Stimulated activated CD8-positive, alpha-beta memory T cell treated with anti-CD3 and anti-CD28 coated beads, Interleukin-7, amount 100 ng/mL, for 1 hour (primary cell): ENCODE measurements around the gene ADK.

ENCODE experiments used
- DNase-seq, 2 donors: peaks; one replicate each; pipeline ENCODE4 v3.0.0-alpha.2; 2020; ENCODE audit warnings: low read depth in 2 of 2

Gene ADK

DNA sequence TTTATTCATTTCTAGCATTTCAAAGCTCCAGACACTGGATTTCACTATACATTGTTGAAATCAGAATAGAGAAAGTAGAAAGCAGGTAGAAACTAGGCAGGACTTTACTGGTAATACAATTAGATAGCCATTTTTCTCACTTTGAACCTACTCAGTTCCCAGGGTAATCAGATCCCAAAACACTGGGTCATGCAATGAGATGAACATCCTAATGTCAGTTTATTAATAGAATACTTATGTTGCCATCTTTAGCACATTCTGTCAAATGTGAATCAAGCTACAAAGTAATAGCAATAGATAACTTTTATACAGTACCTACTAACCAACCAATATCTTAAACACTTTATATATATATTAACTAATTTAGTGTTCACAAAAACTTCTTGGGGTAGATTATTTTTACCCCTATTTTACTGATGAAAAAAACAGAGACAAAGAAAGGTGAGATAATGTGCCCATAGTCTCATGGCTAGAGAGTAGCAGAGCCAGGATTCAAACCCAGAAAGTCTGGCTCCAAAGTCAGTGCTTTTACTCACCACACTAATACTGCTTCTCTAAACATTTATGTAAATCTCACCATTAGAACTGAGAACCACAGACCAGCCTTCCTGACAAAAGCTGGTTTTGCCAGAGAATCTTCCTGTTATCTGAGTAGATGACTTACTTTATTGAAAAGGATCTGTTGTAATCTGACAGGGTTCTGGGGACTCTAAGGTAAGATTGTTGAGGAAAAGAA is 521.6 kb downstream of the ADK start:
- DNase-seq = no peak

DNA sequence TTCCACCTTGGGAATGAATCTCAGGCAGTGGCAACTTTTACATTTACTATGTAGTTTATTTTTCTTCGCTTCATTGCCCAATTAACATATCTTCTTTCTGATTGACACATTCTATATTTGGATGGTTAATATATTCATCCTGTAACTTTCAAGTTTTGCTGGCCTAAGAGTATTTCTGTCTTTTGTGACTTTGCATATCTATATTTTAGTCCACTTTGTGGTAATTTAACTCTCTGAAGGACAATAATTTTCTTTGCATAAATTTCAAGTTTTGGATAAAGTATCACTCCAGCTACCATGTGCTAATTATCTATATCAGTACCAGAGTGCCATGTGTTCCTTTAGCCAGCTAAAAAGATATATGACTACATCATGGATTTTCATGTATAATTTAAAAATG is 523.9 kb downstream of the ADK start:
- DNase-seq = no peak

DNA sequence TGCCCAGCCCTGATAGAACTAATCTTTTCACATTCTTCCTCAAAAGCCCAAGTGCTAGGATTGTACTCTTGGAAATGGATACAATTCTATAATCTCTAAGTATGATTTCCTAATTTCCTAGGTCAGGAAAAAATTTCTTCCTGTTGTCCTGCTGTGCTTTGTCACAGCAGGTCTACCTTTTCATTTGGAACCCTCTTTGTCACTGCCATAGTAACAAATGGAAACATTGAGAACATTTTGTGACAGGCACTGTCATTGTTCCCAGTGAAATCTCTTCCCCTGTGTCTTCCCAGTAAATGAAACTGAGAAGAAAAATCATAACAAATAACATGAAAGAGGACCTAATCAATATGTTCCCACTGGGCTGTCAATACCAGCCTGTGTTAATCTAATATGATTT is 524.5 kb downstream of the ADK start:
- DNase-seq = no peak

DNA sequence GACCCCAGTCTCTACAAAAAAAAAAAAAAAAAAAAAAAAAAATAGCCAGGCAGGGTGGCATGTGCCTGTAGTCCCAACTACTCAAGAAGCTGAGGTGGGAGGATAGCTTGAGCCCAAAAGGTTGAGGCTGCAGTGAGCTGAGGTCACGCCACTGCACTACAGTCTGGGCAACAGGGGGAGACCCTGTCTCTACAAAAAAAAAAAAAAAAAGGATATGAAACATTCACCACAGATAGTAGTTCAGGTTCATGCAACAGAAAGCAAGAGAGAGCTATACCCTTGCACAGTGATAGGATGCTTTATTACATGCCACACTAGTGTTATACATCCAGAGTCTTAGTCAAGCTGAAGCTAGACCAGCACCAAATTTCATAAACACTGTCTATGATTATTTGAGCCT is 526.9 kb downstream of the ADK start:
- no peak for DNase-seq

GRCh38 chr10:74681917-74682627 is 531.1 kb downstream of the ADK start:
- no peak for DNase-seq

GRCh38 chr10:74683067-74683466 is 532.0 kb downstream of the ADK start:
- DNase-seq = no peak

- DNase-seq = no peak
Observed at GRCh38 chr10:74683621-74684364, 532.8 kb downstream of the ADK start.

DNA sequence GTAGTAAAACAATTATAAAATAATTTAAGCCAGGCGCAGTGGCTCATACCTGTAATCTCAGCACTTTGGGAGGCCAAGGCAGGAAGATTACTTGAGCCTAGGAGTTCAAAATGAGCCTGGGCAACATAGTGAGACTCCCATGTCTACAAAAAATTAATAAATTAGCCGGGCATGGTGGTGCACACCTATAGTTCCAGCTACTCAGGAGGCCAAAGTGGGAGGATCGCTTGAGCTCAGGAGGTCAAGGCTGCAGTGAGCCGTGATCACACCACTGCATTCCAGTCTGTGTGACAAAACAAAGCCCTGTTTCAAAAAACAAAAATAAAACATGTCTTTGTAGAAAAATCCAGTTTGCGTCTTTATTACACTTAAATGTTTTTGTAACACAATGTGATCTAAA is 533.4 kb downstream of the ADK start:
- no peak for DNase-seq

GRCh38 chr10:74685564-74685963 is 534.5 kb downstream of the ADK start:
- DNase-seq = no peak

GRCh38 chr10:74690393-74690792 is 539.4 kb downstream of the ADK start:
- no peak for DNase-seq

DNA sequence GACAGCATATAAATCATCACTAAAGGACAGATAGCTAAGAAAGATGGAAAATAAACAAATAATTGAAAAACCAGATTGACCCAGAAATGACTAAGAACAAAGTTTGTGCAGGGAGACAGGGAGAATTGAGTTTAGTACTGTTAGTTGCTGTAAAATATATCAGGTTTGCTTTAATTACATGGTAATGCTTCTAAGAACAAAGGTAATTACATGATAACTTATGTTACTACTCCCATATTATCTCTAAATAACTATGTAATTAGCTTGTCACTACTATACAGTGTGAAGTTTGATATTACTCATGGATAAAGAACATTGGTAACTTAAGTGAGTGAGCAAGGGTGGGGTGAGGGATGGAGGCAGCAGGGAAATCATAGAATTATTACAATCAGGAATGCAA is 540.1 kb downstream of the ADK start:
- DNase-seq = no peak

DNA sequence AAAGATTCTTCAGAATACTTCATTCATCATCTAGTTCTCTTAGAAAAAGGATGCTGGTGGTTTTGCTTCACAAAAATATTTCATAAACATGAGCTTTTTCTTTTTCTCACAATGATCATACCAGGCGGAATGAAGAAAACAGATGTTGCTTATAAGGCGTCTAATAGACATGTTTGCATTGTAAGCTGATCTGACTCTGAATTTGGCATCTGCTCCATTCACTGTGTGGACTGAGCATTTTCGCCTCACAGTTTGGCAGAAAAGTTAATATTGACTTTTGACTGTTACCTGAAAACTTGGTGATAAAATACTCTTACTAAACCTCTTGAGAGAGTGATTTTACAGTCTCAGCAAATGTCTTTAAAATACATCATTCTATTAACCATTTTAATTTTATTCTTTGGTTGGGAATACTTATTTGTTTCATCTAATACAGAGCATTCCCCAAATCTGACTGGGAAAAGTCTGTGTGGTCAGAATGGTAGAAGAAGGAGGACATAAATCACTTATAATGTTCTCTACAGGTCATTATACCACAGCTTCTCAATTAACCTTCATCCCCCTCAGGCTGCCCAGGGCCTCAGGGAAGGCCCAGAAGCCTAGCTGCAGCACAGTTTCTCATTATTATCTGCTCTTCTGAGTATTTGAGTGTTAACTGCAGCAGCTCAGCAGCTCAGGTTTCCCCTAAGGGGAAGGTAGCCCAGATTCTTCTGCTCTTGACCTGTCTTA is 553.8 kb downstream of the ADK start:
- no peak for DNase-seq

DNA sequence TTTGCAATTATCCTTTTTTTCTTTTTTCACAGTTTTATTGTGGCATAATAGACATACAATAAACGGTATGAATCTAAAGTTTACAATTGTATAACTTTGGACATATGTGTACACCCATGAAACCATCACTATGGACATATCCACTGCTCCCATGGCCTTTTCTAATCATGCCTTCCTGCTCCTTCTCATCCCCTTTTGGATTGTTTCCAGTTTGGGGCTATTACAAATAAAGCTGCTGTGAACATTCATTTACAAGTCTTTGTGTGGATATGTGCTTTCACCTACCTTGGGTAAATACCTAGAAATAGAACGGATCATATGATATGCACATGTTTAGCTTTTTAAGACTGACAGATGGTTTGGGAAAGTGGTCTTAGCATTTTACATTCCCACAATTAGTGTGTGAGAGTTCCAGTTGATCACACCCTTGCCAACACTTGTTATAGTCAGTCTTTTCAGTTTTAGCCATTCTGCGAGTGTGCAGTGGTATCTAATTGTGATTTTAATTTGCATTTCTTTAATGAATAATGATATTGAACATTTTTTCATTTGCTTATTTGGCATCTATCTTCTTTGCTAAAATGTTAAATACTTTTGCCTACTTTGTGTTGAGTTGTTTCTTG is 554.4 kb downstream of the ADK start:
- DNase-seq = no peak

- DNase-seq = no peak
Observed at GRCh38 chr10:74706966-74707365, 555.9 kb downstream of the ADK start.

DNA sequence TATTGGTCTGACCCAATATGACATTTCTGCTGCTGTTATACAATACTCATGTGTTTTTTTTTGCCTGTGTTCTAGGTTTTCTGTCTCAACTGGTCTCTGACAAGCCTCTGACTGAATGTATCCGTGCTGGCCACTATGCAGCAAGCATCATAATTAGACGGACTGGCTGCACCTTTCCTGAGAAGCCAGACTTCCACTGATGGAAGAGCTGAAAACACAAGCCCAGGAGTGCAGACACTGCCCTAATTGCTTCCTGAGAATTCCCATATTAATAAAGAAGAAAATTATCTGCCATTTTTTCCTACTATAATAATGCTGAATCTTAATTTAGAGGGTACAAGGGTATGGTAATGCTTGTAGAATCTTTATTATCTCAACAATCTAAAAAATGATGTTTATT is 557.2 kb downstream of the ADK start:
- no peak for DNase-seq

DNA sequence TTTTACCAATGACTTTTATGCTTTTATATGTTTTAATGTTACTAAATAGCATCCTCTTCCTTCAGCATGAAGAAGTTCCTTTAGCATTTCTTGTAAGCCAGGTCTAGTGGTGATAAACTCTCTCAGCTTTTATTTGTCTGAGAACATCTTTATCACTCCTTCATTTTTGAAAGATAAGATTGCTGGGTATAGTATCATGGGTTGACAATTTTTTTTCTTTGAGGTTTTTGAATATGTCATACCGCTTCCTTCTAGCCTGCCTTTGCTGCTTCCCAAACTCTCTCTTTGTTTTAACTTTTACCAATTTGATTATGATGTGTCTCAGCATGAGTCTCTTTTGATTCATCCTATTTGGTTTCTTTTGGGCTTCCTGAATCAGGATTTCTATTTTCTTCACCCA is 567.2 kb downstream of the ADK start:
- no peak for DNase-seq

- no peak for DNase-seq
Observed at GRCh38 chr10:74728225-74728624, 577.2 kb downstream of the ADK start.

DNA sequence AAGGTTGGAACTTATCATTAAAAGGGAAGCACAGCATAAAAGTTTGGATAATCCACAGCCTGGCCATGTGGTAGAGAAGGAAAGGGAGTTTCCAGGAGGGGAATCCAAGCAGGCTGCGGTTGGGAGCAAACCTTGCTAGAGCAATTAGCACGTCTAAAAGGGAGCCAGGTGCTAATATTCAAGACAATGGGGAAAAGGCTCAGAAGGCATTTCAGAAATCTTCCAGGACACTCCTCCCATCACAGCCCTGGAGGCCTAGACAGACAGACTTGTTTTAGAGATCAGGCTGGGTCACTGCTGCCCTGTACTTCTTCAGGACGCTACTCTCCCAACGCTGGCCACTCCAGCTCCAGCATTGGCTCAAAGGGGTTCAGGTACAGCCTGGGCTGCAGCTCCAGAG is 579.2 kb downstream of the ADK start:
- no peak for DNase-seq

DNA sequence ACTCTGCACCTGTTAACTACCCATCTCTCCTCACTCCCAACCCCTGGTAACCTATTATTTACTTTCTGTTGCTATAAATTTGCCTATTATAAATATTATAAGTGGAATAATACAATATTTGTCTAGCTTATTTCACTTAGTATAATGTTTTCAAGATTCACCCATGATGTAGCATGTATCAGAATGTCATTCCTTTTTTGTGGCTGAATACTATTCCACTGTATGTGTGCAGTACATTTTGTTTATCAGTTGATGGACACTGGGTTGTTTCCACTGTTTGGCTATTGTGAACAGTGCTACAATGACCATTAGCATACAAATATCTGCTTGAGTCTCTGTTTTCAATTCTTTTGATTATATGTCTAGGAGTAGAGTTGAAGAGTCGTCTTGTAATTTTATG is 582.6 kb downstream of the ADK start:
- no peak for DNase-seq

DNA sequence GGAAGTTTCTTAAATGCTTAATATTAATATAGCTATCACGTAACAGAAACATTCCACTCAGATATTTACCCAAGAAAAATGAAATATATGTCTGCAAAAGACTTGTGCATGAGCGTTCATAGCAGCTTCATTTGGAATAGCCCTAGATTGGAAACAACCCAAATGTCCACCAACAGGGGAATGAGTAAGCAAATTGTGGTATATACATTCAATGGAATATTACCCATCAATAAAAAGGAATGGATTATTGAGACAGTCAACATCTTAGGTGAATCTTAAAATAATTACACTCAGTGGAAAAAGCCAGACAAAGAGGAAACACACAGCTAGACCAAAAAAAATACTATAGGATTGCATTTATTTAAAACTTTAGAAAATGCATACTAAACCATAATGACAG is 585.0 kb downstream of the ADK start:
- DNase-seq = no peak

DNA sequence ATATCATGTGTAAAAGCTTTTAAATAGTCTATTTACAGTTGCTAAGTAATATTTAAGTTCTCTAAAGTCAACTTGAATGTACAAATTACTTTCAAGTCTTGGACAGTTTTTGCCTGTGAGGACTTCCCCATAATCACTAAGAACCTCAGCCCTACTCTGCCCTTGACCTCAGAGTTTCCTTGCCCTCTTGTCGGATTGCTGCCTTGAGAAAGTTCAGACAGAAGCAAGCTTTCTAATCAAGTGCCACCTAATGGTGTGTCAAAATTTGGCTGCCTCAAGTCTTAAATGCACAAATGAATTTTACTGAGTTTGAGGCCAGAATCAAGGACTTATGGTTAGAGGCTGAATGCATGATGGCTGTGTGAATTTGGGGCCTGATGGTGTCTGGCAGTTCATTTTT is 587.0 kb downstream of the ADK start:
- DNase-seq = no peak

DNA sequence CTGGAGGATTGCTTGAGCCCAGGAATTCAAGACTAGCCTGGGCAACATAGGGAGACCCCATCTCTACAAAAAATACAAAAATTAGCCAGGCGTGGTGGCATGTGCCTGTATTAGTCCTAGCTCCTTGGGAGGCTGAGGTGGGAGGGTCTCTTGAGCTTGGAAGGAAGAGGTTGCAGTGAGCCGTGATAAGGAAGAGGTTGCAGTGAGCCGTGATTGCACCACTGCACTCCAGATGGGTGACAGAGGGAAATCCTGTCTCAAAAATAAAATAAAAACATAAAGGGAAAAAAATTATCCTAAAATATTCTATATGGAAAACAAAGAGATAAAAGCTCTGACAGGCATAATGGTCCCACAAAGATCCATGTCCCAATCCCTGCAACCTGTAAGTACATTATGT is 587.5 kb downstream of the ADK start:
- no peak for DNase-seq
